Kidney capillary endothelial cell (primary cell): ENCODE data around the gene KCNMA1.
A peak's percentile ranks its signal among the peaks of the same experiment; 100 is the strongest.

Source experiments
- DNase-seq: peaks from one replicate; pipeline ENCODE4 v3.0.0-alpha.2; 2018; ENCODE audit warnings: low spot score

The KCNMA1 gene

DNA sequence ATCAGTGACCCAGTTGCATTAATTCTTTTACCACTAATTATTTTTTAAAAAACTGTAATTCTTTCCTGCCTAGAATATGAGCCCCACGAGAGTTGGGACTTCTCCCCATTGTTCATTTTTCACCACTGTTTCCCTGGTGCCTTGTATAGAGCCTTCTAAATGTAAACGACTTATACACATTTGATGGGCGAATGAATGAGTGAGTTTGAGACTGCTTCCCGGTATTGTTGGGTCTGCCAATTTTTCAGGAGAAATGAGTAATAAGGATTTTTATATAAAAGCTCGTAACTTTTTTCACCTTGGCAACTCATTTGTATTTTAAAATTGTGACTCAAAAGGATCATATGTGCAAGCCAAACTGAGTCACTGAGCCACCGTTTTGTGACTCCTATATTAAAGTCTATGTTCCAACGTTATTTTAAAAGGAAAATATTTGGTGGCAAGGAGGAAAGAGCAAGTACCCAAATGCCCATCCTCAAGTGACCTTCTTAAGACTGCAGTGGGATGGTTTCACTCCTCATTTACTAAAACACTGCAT lies 621.3 kb downstream of the KCNMA1 start:
- DNase-seq, result no peak

- DNase-seq, result no peak
Observed at GRCh38 chr10:77015360-77015759, 622.2 kb downstream of the KCNMA1 start.

GRCh38 chr10:77012812-77013500 lies 624.7 kb downstream of the KCNMA1 start:
- DNase-seq, result no peak

DNA sequence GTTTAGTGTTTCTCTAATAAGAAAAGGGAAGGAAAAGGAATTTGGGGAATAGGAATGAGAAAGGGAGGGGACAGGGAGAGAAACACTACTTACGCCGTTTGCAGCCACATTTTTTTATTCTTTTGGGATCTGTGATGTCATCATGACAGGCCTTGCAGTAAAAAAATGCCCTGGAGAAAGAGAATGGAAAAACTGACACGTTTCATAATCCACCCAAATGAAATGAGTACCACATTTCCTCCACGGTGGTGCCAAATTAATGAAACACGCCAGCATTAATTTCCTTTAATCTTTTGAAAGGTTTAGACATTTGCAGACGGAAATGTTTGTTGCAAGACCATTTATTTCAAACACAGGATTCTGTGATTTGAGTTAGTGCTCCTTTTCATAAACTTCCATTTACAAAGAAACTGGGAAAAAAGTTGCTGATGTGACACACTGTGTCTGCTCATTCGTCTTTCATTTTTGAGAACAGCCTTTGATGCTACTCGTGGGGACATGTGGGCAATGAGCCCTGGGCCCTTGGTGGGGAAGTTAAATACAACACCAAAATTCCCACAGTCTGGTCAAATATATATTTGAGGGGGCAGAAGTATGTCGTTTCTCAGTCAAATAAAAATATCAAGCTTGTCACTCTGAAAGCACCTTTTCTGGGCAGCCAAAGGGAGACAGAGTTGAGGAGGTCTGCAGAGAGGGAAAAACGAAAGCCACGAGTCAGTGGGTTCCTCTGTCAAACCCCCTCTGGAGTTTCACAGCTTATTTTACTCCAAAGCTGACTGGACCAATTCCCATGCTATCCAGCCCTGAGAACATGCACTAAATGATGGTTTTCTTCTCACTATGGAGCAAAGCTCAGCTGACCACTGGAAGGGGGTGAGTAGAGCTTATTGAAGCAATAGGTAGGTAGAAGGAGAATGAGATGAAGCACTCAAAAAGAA lies 625.5 kb downstream of the KCNMA1 start:
- no peak for DNase-seq

DNA sequence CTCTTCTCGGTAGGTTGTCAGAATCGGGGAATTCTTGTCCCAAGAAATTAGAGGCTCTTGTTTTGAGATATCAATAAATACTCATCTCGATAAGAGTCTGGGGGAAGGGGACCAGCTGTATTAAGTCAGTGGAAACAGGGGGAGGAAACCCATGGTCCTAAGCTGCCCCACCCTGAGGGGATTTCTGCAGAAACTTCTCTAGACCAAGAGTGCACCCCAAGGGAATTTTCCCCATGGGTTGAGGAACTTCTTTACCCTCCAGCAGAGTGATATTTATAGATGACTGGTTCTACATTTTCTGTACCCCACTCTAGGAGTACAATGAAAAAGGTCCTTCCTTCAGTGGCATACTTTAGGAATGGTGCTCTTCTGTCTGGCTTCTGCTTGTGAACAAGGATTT lies 627.2 kb downstream of the KCNMA1 start:
- no peak for DNase-seq

- no peak for DNase-seq
Observed at GRCh38 chr10:77007834-77008233, 629.8 kb downstream of the KCNMA1 start.

GRCh38 chr10:77006836-77007511 lies 630.6 kb downstream of the KCNMA1 start:
- no peak for DNase-seq

DNA sequence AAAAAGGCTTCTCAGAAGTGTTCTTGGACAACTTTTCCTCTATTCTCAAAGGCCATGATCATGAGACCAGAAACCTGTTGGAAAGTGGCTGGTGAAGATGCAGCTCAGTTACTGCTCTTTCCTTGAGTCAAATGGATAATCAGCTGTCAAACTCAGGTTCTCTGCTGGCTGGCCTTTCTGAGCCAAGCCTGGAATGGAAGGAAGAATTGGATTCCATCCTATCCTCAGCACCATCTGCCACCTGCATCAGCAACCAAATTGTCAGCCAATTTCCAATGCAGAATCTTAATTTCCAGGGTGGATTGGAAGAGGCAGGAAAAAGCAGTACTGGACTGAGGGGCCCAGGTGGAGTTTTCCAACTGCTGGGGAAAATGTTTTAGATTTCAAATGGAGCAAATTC lies 631.7 kb downstream of the KCNMA1 start:
- no peak for DNase-seq

- peak; percentile 56 for DNase-seq
Observed at GRCh38 chr10:77004917-77005564, 632.6 kb downstream of the KCNMA1 start.

- DNase-seq, result no peak
Observed at GRCh38 chr10:77002872-77003271, 634.7 kb downstream of the KCNMA1 start.

GRCh38 chr10:77001206-77001605 lies 636.4 kb downstream of the KCNMA1 start:
- no peak for DNase-seq

DNA sequence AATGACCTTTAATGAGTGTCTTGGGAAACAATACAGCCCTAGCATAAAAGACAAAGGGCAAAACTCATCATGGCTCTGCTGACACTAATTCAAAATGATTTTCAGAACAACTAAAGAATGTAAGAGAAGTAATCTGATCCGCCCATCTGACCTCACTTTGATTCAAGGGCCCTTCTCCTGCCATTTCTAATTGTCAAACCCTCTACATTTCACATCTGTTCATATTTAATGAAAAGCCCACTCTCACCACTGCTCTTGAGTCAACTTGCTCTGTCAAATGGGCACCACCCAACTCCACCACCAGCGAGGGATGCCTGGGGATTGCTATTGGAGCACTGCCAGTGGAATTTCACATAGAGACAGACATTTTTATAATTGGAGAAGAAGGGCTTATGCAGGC lies 639.2 kb downstream of the KCNMA1 start:
- no peak for DNase-seq

GRCh38 chr10:76997631-76998030 lies 640.0 kb downstream of the KCNMA1 start:
- no peak for DNase-seq

- no peak for DNase-seq
Observed at GRCh38 chr10:76995023-76995422, 642.6 kb downstream of the KCNMA1 start.

DNA sequence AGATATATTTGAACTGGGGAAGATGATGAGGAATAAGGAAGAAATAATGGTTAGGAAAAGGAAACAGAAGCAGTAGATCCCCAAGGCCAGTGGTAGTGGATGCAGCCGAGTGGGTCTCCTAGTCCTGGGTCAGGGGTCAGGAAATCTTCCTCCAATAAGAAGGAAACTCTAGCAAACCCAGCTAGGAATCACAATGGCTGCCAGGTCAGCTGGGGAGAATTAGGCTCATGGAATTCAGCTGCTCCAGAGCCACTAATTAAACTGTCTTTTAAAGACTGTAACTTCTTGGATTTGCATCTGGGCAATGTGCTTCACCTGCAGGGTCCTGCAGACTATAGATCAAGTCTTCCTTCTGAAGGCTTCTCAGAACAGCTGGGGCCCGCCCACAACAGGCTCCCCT lies 644.4 kb downstream of the KCNMA1 start:
- no peak for DNase-seq

GRCh38 chr10:76992467-76992866 lies 645.1 kb downstream of the KCNMA1 start:
- no peak for DNase-seq

DNA sequence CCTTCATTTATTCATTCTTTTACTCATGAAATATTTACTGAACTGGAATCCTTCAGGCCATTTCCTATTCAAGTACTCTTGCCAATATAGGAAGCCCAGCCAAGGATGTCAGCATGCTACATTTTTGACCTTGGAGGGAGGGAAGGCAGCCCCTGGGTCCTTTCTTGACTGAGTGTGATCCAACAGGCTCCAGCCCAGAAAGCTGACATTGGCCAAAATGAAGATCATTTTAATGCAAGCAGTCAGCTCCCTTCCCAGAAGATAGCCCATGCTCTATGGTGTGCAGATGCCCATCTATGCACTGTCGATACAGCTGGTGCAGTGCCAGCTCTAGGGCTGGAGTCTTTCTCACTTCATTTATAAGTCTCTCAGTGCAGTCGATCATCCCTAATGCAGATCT lies 646.0 kb downstream of the KCNMA1 start:
- DNase-seq, result no peak

DNA sequence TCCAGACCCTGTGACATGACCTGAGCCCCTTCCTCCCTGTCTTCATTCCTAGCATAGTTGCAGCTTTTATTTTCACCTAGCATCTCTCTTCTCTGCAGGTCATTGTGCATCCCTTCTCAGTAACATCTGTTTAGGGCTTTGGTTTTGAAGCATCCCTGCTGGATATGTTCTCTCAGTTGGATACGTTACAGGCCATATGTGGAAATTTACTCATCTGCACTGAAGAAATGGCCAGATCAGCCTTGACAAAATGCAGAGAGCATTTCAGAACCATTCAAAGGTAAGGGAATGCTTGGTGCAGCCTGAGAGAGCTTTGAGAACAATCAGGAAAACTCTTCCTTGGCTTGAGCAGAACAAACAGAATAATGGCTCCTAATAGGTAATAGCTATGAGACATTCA lies 647.0 kb downstream of the KCNMA1 start:
- no peak for DNase-seq

- peak; percentile 66 for DNase-seq
Observed at GRCh38 chr10:76984559-76985443, 652.8 kb downstream of the KCNMA1 start.

DNA sequence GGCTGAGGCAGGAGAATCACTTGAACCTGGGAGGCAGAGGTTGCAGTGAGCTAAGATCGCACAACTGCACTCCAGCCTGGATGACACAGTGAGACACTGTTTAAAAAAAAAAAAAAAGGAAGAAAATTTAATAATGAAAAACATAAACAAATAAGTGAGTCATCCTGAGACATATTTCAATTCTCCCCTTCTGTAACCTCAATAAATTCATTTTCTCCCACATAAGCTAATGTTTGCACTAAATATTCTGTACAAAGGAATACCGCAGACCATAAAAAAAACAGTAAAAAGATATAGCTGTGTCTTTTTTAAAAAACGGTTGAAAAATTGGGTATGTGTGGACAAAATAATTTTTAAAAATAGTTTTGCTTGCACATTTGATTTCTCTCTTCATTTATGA lies 654.0 kb downstream of the KCNMA1 start:
- no peak for DNase-seq

DNA sequence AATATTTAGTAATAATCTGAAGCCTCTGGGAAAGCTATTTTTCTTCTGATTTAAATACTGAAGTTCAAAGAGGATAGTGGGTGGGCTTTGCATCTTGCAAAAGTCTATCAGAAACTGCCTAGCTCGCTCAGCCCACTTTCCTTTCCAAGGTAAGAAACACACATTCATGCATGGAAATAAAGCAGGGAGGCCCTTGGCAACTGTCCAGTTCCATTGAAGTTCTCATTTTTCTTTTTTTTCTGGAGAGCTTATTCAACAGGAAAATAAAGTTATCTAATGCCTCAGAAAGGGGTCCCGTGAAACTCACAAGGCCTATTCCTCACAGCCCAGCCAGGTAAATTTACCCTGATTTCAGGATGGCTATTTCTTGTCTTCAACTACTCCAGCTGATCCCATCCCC lies 654.9 kb downstream of the KCNMA1 start:
- DNase-seq, result no peak
